HG02852 (cell line): Measurements from ENCODE around the gene TNFRSF18.
A peak's percentile ranks its signal among the peaks of the same experiment; 100 is the strongest.

Source experiments
- ATAC-seq: cut with Tn5 transposase; IDR thresholded peaks from one replicate; pipeline ENCODE4 v1.9.1; 2021; ENCODE audit warnings: mild to moderate bottlenecking, moderate library complexity; ENCODE audit not compliant: unreplicated experiment

TNFRSF18 gene

GRCh38 chr1:1167841-1168450 lies 38.4 kb downstream of the TNFRSF18 start:
- ATAC-seq: no peak

GRCh38 chr1:1167398-1167821 lies 39.0 kb downstream of the TNFRSF18 start:
- no peak for ATAC-seq

DNA sequence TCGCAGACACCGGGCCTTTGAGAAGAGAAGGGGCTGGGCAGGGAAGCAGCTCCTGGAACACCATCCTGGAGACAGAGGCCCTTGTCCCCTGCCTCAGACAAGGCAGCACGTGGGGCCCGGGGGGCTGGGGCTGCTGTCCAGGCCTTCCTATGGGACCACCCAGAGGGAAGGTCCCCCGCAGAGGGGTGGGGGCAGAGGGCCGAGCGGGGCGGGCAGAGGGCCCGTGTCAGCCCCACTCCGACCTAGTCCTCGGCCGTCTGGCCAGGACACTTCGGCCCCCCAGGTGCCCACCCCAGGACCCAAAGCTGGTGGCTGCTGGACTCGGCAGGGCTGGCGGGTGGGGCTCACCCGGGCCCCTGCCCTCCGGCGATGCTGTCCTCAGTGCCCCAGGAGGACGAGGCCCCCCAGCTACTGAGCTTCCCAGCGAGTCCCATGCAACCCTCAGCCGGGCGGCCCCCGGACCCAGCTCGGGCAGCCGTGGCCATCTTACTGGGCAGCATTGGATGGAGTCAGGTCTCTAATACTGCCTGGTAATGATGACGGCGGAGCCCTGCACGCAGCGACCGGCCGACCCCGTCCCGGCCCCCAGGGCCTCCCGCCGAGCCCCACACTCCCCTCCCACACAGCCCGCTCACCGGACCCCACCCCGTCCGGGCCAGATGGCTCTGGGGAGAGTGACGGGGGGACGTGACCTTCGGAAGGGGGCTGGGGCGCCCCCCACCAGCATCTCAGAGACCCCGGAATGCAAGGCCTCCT lies 39.6 kb downstream of the TNFRSF18 start:
- ATAC-seq: no peak

- ATAC-seq: no peak
Measured at GRCh38 chr1:1165900-1166421, 40.4 kb downstream of the TNFRSF18 start.

GRCh38 chr1:1165485-1165884 lies 40.9 kb downstream of the TNFRSF18 start:
- ATAC-seq: no peak

- ATAC-seq: no peak
Measured at GRCh38 chr1:1164701-1165451, 41.5 kb downstream of the TNFRSF18 start.

DNA sequence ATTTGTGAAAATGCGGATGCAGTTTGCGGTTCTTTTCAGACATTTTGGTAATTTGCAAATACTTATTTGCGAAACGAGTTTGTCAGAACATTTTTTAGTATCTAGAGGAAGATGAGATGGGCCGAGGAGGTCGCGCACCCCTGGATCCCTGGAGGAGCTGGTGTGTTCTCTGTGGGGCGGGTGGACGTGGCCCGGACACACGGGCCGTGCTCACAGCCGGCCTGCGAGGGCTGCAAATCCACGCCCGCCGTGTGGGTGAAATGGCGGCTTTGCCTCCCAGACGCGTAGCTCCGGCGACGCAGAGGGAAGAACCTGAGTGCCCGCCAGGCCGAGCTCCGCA lies 42.1 kb downstream of the TNFRSF18 start:
- no peak for ATAC-seq

- ATAC-seq: no peak
Measured at GRCh38 chr1:1163538-1164070, 42.8 kb downstream of the TNFRSF18 start.

GRCh38 chr1:1162597-1163537 lies 43.5 kb downstream of the TNFRSF18 start:
- no peak for ATAC-seq

DNA sequence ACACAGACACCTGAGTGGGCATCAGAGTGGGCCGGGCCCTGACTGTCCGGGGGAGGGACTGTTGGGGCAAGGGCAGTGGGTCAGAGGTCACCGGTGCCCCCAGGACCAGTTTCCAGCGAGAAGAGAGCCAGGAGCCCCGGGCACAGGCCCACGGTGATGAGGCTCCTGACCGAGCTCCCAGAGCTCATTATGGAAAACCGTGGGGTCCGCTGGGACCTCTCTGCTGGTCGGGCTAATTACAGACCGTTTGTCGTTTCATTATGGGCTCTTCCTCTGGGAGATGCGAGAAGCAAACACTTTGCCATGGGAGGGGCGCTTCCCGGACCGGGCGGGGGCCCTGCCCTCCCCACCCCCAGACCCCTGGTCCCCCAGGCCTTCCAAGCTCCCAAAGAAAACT lies 44.7 kb downstream of the TNFRSF18 start:
- no peak for ATAC-seq

DNA sequence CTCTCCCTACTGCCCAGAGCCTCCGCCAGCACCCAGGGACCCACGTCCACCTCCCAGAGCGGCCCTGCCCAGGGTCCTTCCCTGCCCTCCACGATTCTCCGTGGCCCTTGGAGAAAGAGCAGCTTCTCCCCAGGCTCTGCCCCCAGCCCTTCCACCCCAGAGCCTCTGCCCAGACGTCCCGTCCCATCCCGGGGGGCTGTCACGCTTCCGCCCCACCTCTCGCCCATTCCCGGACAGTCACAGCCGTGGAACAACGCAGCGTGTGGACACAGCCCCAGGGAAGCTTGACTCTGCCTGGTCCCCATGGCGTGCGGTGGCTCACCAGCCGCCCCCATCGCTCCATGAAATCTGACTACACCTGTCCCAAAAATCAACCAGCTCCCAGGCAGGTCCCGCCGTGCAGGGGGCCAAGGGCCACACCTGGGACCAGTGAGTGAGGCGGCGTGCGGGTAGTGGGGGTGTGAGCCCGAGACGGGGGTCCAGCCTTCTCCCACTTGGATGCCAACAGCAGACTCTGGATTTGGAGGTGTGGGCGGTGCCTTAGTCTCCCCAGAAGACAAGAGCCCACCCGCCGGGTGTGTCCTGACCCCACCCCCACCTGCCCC lies 45.2 kb downstream of the TNFRSF18 start:
- no peak for ATAC-seq

- ATAC-seq: no peak
Measured at GRCh38 chr1:1160281-1160930, 46.0 kb downstream of the TNFRSF18 start.

GRCh38 chr1:1157914-1158710 lies 48.3 kb downstream of the TNFRSF18 start:
- peak; percentile 42 for ATAC-seq

- peak; percentile 49 for ATAC-seq
Measured at GRCh38 chr1:1157426-1157913, 48.9 kb downstream of the TNFRSF18 start.

DNA sequence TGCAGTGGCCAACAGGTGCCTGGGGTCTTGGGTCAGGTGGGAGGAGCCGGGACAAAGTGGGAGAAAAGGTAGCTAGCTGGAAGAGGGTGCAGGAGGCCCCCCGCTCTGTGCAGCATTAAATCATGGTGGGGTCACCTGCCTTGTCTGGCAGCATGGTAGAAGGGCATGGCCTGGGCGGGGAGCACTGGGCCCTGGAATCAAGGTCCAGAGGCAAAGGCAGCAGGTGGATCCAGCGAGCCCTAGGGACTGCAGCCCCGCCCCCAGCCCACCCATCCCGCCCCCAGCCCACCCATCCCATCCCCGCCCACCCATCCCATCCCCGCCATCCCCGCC lies 49.4 kb downstream of the TNFRSF18 start:
- no peak for ATAC-seq

GRCh38 chr1:1156140-1157032 lies 50.0 kb downstream of the TNFRSF18 start:
- ATAC-seq: no peak

DNA sequence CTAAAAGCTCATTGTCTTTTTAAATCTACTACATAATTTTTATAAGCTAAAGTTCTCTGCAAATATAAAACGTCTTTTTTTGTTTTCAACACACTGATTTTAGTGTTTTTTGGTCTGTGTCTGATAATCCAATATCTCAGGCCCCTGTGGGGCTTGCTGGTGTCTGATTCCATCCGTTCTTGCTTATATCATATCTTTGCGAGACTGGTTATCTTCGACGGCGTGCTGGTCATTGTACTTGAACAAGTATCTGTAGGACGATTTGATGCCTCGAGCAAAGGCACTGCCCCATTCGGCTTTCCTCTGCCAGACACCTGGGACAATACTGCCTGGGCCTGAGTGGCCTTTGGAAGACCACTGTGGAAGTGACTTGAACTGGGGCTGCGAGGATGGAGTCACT lies 51.1 kb downstream of the TNFRSF18 start:
- no peak for ATAC-seq

DNA sequence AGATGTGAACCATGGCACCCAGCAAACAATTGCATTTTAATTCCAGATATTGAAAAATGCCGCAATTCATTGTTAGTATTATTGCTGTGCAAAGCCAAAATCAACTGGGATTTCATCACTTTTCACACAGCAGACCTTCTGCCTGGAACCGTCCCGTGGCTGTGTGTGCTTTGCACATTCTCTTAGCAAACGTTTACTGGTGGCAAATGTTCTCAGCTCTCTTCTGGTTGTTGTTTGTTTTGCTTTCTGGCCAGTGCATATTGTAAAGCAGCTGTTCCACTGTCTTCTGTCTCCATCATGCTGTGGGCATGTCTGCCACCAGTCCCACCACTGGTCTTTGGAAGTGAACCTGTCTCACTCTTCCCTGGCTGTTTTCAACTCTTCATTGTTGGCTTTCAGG lies 52.5 kb downstream of the TNFRSF18 start:
- ATAC-seq: no peak
